ENCODE results near the gene CNTNAP2. TPM values are rescaled to one million over a fixed set of nuclear protein-coding genes. Genes with fewer than 3 reads are reported as not detected.

Gene CNTNAP2
- total and polyA plus RNA-seq, 9 of the 15 experiments (the other 6 are each of a cell fraction or from before 2014, with no cell fraction given) = 0.04 to 0.62 (median 0.09) TPM; not detected in 4

GRCh38 chr7:146659732-146660131 lies 543.1 kb downstream of the CNTNAP2 start (continued):
- TF ChIP-seq, protein P1, sequence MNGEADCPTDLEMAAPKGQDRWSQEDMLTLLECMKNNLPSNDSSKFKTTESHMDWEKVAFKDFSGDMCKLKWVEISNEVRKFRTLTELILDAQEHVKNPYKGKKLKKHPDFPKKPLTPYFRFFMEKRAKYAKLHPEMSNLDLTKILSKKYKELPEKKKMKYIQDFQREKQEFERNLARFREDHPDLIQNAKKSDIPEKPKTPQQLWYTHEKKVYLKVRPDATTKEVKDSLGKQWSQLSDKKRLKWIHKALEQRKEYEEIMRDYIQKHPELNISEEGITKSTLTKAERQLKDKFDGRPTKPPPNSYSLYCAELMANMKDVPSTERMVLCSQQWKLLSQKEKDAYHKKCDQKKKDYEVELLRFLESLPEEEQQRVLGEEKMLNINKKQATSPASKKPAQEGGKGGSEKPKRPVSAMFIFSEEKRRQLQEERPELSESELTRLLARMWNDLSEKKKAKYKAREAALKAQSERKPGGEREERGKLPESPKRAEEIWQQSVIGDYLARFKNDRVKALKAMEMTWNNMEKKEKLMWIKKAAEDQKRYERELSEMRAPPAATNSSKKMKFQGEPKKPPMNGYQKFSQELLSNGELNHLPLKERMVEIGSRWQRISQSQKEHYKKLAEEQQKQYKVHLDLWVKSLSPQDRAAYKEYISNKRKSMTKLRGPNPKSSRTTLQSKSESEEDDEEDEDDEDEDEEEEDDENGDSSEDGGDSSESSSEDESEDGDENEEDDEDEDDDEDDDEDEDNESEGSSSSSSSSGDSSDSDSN (IDR thresholded peaks at IDR 0.05; ENCODE audit: borderline replicate concordance in 1 of 2, low read depth in 2 of 2, low read length in 2 of 2) = no peak
- no peak for TF ChIP-seq ZNF586 (CRISPR knock-in tag; conservative IDR thresholded peaks at IDR 0.05)
- TF ChIP-seq CBFA2T3 (IDR thresholded peaks at IDR 0.05) = no peak
- no peak for TF ChIP-seq ZKSCAN8 (CRISPR knock-in tag; IDR thresholded peaks at IDR 0.05)
- no peak for TF ChIP-seq ZNF184 (CRISPR knock-in tag; IDR thresholded peaks at IDR 0.05)
- TF ChIP-seq GATAD2B (IDR thresholded peaks at IDR 0.05; ENCODE audit: borderline replicate concordance) = no peak

DNA sequence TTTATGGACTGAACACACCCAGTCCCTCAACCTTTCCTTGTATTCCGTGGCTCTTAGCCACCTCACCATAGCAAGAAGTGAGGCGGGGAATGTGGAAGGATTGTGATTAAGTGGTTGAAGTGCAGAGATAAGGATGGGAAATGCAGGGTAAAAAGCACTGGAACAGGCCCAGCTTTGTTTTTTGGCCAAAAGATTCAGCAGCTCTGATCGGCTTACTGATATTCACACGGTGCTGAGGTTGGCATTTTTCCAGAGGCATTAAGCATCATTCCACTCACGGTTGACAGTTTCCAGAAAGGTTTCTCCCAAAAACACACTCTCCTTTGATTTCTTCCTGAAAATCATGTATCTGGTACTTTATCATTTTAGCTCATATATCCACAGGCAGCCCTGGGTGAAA lies 544.2 kb downstream of the CNTNAP2 start:
- in situ Hi-C loops (cut with MboI) = no loop called here
- DNase-seq (ENCODE audit: extremely low read depth in 1 of 4, low spot score in 3 of 4) (no peak), FAIRE-seq (no peak), ATAC-seq (no peak)
- Histone ChIP-seq H3K9me1 (ENCODE audit: control insufficient read depth, insufficient read depth, low read length) (no peaks in the 10 kb centered on the region), H3K9me3 (replicated peaks; ENCODE audit: control insufficient read depth, insufficient read depth, low read depth, low read length) (no peaks in the 10 kb centered on the region; the same call in 1 of the 2 replicates), H3K27me3 (ENCODE audit: control insufficient read depth in 2 of 2, insufficient read depth in 2 of 2, low read length in 2 of 2) (no peaks in the 10 kb centered on the region), H3K4me1 (replicated peaks in 1 of 2; ENCODE audit: control insufficient read depth in 2 of 2, insufficient read depth in 2 of 2, low read length in 2 of 2) (no peaks in the 10 kb centered on the region), H4K20me1 (replicated peaks; ENCODE audit: control insufficient read depth, insufficient read depth, low read length) (no peaks in the 10 kb centered on the region), H2AFZ (ENCODE audit: low read depth, low read length) (no peak overlapping the region), H3K79me2 (ENCODE audit: control insufficient read depth, insufficient read depth, low read length) (no peaks in the 10 kb centered on the region), H3K9ac (ENCODE audit: insufficient read depth in 1 of 2, low read depth in 2 of 2, low read length in 2 of 2) (no peak overlapping the region), H3K36me3 (ENCODE audit: control insufficient read depth, insufficient read depth, low read length) (no peaks in the 10 kb centered on the region), H3K4me2 (ENCODE audit: insufficient read depth, low read length) (no peak overlapping the region), H3K27ac (ENCODE audit: extremely low read depth, low read depth, low read length) (no peak overlapping the region), H3K4me3 (no peak overlapping the region)
- intact Hi-C loops (cut with micrococcal nuclease) = no loop called here
- no TSS peak for BruUV-seq (replicated peaks)
- ChIA-PET POLR2A (no interaction called here), CTCF (ENCODE audit: low intra/inter-chr PET ratio) (no interaction called here)
- 0% methylated on average over 5 of the region's 5 CpGs for WGBS (ENCODE audit: insufficient coverage, low coverage, missing lambda C conversion rate)
- TF ChIP-seq PHF8 (IDR thresholded peaks at IDR 0.05; ENCODE audit: borderline replicate concordance, low read length) = no peak
- TF ChIP-seq COPS2 (conservative IDR thresholded peaks at IDR 0.05) = no peak
- no peak for TF ChIP-seq THRB (CRISPR knock-in tag; conservative IDR thresholded peaks at IDR 0.05)
- no peak for TF ChIP-seq ZNF146 (CRISPR knock-in tag; IDR thresholded peaks at IDR 0.05; ENCODE audit: unreplicated experiment)
- TF ChIP-seq, protein P2, sequence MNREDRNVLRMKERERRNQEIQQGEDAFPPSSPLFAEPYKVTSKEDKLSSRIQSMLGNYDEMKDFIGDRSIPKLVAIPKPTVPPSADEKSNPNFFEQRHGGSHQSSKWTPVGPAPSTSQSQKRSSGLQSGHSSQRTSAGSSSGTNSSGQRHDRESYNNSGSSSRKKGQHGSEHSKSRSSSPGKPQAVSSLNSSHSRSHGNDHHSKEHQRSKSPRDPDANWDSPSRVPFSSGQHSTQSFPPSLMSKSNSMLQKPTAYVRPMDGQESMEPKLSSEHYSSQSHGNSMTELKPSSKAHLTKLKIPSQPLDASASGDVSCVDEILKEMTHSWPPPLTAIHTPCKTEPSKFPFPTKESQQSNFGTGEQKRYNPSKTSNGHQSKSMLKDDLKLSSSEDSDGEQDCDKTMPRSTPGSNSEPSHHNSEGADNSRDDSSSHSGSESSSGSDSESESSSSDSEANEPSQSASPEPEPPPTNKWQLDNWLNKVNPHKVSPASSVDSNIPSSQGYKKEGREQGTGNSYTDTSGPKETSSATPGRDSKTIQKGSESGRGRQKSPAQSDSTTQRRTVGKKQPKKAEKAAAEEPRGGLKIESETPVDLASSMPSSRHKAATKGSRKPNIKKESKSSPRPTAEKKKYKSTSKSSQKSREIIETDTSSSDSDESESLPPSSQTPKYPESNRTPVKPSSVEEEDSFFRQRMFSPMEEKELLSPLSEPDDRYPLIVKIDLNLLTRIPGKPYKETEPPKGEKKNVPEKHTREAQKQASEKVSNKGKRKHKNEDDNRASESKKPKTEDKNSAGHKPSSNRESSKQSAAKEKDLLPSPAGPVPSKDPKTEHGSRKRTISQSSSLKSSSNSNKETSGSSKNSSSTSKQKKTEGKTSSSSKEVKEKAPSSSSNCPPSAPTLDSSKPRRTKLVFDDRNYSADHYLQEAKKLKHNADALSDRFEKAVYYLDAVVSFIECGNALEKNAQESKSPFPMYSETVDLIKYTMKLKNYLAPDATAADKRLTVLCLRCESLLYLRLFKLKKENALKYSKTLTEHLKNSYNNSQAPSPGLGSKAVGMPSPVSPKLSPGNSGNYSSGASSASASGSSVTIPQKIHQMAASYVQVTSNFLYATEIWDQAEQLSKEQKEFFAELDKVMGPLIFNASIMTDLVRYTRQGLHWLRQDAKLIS (CRISPR knock-in tag; IDR thresholded peaks at IDR 0.05) = no peak
- TF ChIP-seq EZH2 (IDR thresholded peaks at IDR 0.05; ENCODE audit: borderline replicate concordance, low read depth, low read length) = no peak
- no peak for TF ChIP-seq ZSCAN32 (CRISPR knock-in tag; IDR thresholded peaks at IDR 0.05)
- no peak for TF ChIP-seq SRSF7 (optimal IDR thresholded peaks at IDR 0.05; ENCODE audit: low read depth, low read length)
- TF ChIP-seq PHF20 (IDR thresholded peaks at IDR 0.05; ENCODE audit: partially characterized antibody) = no peak
- TF ChIP-seq MCM7 (IDR thresholded peaks at IDR 0.05) = no peak
